SU-DHL-6 (cell line): Measurements from ENCODE around the gene RPRD1B.

Experiments
- H2AFZ ChIP-seq: fragments of 200-600 bp; sonication (generic); 2 replicates; pipeline ENCODE4 v1.6.1; 2014; ENCODE audit warnings: low read depth, mild to moderate bottlenecking, moderate library complexity, mixed read lengths, antibody characterized with exemption, low read length; ENCODE audit not compliant: severe bottlenecking
- H3F3A ChIP-seq: fragments of 200-600 bp; shearing (Covaris generic); 2 replicates; pipeline ENCODE4 v1.6.0; 2016; ENCODE audit warnings: antibody characterized with exemption, mild to moderate bottlenecking; ENCODE audit not compliant: insufficient read depth
- H3K27ac ChIP-seq: fragments of 200-600 bp; sonication (generic); 2 replicates; pipeline ENCODE4 v1.5.1; 2016; ENCODE audit warnings: low read depth, mild to moderate bottlenecking, low read length, moderate library complexity, mixed read lengths
- H3K27me3 ChIP-seq: fragments of 200-600 bp; sonication (generic), shearing (Covaris generic); 2 replicates; pipeline ENCODE4 v1.6.0; 2014; ENCODE audit warnings: mild to moderate bottlenecking, low read length
- H3K36me3 ChIP-seq: fragments of 200-600 bp; sonication (generic); 2 replicates; pipeline ENCODE4 v1.6.1; 2014; ENCODE audit warnings: mild to moderate bottlenecking, low read length, mixed read lengths
- H3K4me2 ChIP-seq: fragments of 300-600, 200-600 bp; shearing (Covaris generic), sonication (generic); 2 replicates; pipeline ENCODE4 v1.6.0; 2014; ENCODE audit warnings: low read length, low read depth, mild to moderate bottlenecking; ENCODE audit not compliant: poor library complexity, severe bottlenecking
- H3K4me3 ChIP-seq: fragments of 200-600 bp; sonication (generic); 2 replicates; pipeline ENCODE4 v1.5.1; 2014; ENCODE audit warnings: antibody characterized with exemption, low read length, mild to moderate bottlenecking, mixed read lengths; ENCODE audit not compliant: insufficient read depth, poor library complexity, severe bottlenecking
- H3K79me2 ChIP-seq: fragments of 200-600 bp; sonication (generic); 2 replicates; pipeline ENCODE4 v1.6.1; 2014; ENCODE audit warnings: mild to moderate bottlenecking, low read length, moderate library complexity; ENCODE audit not compliant: insufficient read depth
- H3K9ac ChIP-seq: fragments of 200-600 bp; sonication (generic); 2 replicates; pipeline ENCODE4 v1.7.0; 2014; ENCODE audit warnings: mild to moderate bottlenecking, low read length
- H3K9me2 ChIP-seq: fragments of 200-600 bp; sonication (generic); replicated peaks from 2 replicates; pipeline ENCODE4 v1.6.1; 2014; ENCODE audit warnings: low read length; ENCODE audit not compliant: insufficient read depth
- H3K9me3 ChIP-seq: fragments of 200-600 bp; sonication (generic); 2 replicates; pipeline ENCODE4 v1.6.1; 2014; ENCODE audit warnings: low read length, mixed read lengths; ENCODE audit not compliant: insufficient read depth
- H4K20me1 ChIP-seq: fragments of 200-600 bp; sonication (generic); 2 replicates; pipeline ENCODE4 v1.6.1; 2014; ENCODE audit warnings: low read depth, mild to moderate bottlenecking, antibody characterized with exemption, low read length, moderate library complexity, mixed read lengths
- CTCF ChIP-seq: fragments of 200-600 bp; sonication (generic); IDR thresholded peaks from one replicate; pipeline ENCODE4 v1.5.1; 2017; ENCODE audit warnings: antibody characterized with exemption, mild to moderate bottlenecking, low read length, moderate library complexity; ENCODE audit not compliant: insufficient read depth, poor library complexity, severe bottlenecking
- EZH2phosphoT487 ChIP-seq: fragments of 200-600 bp; sonication (generic), shearing (Covaris generic); conservative IDR thresholded peaks from 2 replicates; pipeline ENCODE4 v1.6.1; 2018; ENCODE audit warnings: mild to moderate bottlenecking, antibody characterized with exemption, low read length, moderate library complexity, mixed read lengths

Gene RPRD1B

GRCh38 chr20:38108438-38108985 is 75.0 kb downstream of the RPRD1B start:
- H2AFZ ChIP-seq, result no peak overlapping the region
- TF ChIP-seq EZH2phosphoT487 (no peak), CTCF (no peak)

GRCh38 chr20:38108986-38109541 is 75.5 kb downstream of the RPRD1B start:
- no peak for TF ChIP-seq CTCF
- no peak for TF ChIP-seq EZH2phosphoT487
- H3K27ac ChIP-seq, result no peak overlapping the region

More at GRCh38 chr20:38108438-38108985, 75.0 kb downstream of the RPRD1B start:
- no peak overlapping the region for H3K4me2 ChIP-seq
- no peaks in the 10 kb centered on the region for H3K27me3 ChIP-seq
- H3F3A ChIP-seq, result no peaks in the 10 kb centered on the region
- H4K20me1 ChIP-seq, result no peaks in the 10 kb centered on the region
- no peak overlapping the region for H3K4me3 ChIP-seq
- no peaks in the 10 kb centered on the region for H3K9me3 ChIP-seq
- H3K79me2 ChIP-seq, result no peaks in the 10 kb centered on the region
- no peaks in the 10 kb centered on the region for H3K9me2 ChIP-seq
- no peak overlapping the region for H3K27ac ChIP-seq
- no peaks in the 10 kb centered on the region for H3K36me3 ChIP-seq
- H3K9ac ChIP-seq, result no peak overlapping the region

GRCh38 chr20:38109591-38110524 is 76.3 kb downstream of the RPRD1B start:
- no peaks in the 10 kb centered on the region for H4K20me1 ChIP-seq
- H3K9me2 ChIP-seq, result no peaks in the 10 kb centered on the region
- H3K27ac ChIP-seq, result no peak overlapping the region
- no peak for TF ChIP-seq CTCF
- no peak overlapping the region for H3K4me3 ChIP-seq
- no peaks in the 10 kb centered on the region for H3K36me3 ChIP-seq
- H3K9me3 ChIP-seq, result no peaks in the 10 kb centered on the region
- H2AFZ ChIP-seq, result no peak overlapping the region
- no peaks in the 10 kb centered on the region for H3F3A ChIP-seq
- no peak overlapping the region for H3K9ac ChIP-seq
- H3K4me2 ChIP-seq, result no peak overlapping the region
- no peaks in the 10 kb centered on the region for H3K79me2 ChIP-seq
- no peaks in the 10 kb centered on the region for H3K27me3 ChIP-seq

More at GRCh38 chr20:38108986-38109541, 75.5 kb downstream of the RPRD1B start:
- H3K9me2 ChIP-seq, result no peaks in the 10 kb centered on the region
- H3K36me3 ChIP-seq, result no peaks in the 10 kb centered on the region
- no peak overlapping the region for H2AFZ ChIP-seq
- H3K27me3 ChIP-seq, result no peaks in the 10 kb centered on the region
- no peak overlapping the region for H3K4me2 ChIP-seq
- no peaks in the 10 kb centered on the region for H4K20me1 ChIP-seq
- no peaks in the 10 kb centered on the region for H3K9me3 ChIP-seq
- H3K4me3 ChIP-seq, result no peak overlapping the region
- no peaks in the 10 kb centered on the region for H3K79me2 ChIP-seq
- H3F3A ChIP-seq, result no peaks in the 10 kb centered on the region
- no peak overlapping the region for H3K9ac ChIP-seq
